Measurements from ENCODE around the gene WFIKKN1. TPM values are rescaled to one million over a fixed set of nuclear protein-coding genes. Genes with fewer than 3 reads are reported as not detected.

WFIKKN1 gene
- total RNA-seq, 1 experiment from 2014 or later, result 12.3 TPM

GRCh38 chr16:641326-642188 lies 10.8 kb downstream of the WFIKKN1 start, which contains the start of gene MCRIP2 (continued):
- TF ChIP-seq TP53 (CRISPR knock-in tag; IDR thresholded peaks at IDR 0.05) (0 out of 2 replicates have a peak, but pooled peaks have one; percentile 18), RELA (CRISPR knock-in tag; IDR thresholded peaks at IDR 0.05; ENCODE audit: borderline replicate concordance) (peak; percentile 25; the same call in 1 of the 2 replicates), ELF4 (CRISPR knock-in tag; IDR thresholded peaks at IDR 0.05; ENCODE audit: low read depth) (0 out of 2 replicates have a peak, but pooled peaks have one; percentile 35), SP1 (CRISPR knock-in tag; conservative IDR thresholded peaks at IDR 0.05) (peak; percentile 89), FOXK1 (CRISPR knock-in tag; IDR thresholded peaks at IDR 0.05) (peak; percentile 75), ATF2 (CRISPR knock-in tag; IDR thresholded peaks at IDR 0.05; ENCODE audit: borderline replicate concordance, low read depth) (no peak), GABPB1 (CRISPR knock-in tag; IDR thresholded peaks at IDR 0.05) (peak; percentile 41), ZNF281 (CRISPR knock-in tag; IDR thresholded peaks at IDR 0.05) (peak; percentile 23; the same call in 1 of the 2 replicates), ZNF219 (CRISPR knock-in tag; IDR thresholded peaks at IDR 0.05; ENCODE audit: borderline replicate concordance) (no peak)
- TF ChIP-seq, protein P1, sequence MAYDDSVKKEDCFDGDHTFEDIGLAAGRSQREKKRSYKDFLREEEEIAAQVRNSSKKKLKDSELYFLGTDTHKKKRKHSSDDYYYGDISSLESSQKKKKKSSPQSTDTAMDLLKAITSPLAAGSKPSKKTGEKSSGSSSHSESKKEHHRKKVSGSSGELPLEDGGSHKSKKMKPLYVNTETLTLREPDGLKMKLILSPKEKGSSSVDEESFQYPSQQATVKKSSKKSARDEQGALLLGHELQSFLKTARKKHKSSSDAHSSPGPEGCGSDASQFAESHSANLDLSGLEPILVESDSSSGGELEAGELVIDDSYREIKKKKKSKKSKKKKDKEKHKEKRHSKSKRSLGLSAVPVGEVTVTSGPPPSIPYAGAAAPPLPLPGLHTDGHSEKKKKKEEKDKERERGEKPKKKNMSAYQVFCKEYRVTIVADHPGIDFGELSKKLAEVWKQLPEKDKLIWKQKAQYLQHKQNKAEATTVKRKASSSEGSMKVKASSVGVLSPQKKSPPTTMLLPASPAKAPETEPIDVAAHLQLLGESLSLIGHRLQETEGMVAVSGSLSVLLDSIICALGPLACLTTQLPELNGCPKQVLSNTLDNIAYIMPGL (CRISPR knock-in tag; IDR thresholded peaks at IDR 0.05), result peak; percentile 70
- TF ChIP-seq, protein P2, sequence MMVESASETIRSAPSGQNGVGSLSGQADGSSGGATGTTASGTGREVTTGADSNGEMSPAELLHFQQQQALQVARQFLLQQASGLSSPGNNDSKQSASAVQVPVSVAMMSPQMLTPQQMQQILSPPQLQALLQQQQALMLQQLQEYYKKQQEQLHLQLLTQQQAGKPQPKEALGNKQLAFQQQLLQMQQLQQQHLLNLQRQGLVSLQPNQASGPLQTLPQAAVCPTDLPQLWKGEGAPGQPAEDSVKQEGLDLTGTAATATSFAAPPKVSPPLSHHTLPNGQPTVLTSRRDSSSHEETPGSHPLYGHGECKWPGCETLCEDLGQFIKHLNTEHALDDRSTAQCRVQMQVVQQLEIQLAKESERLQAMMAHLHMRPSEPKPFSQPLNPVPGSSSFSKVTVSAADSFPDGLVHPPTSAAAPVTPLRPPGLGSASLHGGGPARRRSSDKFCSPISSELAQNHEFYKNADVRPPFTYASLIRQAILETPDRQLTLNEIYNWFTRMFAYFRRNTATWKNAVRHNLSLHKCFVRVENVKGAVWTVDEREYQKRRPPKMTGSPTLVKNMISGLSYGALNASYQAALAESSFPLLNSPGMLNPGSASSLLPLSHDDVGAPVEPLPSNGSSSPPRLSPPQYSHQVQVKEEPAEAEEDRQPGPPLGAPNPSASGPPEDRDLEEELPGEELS (CRISPR knock-in tag; IDR thresholded peaks at IDR 0.05), result 0 out of 2 replicates have a peak, but pooled peaks have one; percentile 34
- TF ChIP-seq, protein P3, sequence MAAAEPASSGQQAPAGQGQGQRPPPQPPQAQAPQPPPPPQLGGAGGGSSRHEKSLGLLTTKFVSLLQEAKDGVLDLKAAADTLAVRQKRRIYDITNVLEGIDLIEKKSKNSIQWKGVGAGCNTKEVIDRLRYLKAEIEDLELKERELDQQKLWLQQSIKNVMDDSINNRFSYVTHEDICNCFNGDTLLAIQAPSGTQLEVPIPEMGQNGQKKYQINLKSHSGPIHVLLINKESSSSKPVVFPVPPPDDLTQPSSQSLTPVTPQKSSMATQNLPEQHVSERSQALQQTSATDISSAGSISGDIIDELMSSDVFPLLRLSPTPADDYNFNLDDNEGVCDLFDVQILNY (CRISPR knock-in tag; IDR thresholded peaks at IDR 0.05), result peak; percentile 73; the same call in 1 of the 2 replicates

GRCh38 chr16:642189-643049 lies 11.6 kb downstream of the WFIKKN1 start:
- CTCF ChIA-PET, result interaction anchor here (0.6 to 1.9 kb wide), 5 partner anchors 18 to 439 kb away, joined by 3 to 8 read pairs (median 4); no protein-coding TSS in a partner anchor
- no peak for TF ChIP-seq JAZF1 (CRISPR knock-in tag; IDR thresholded peaks at IDR 0.05)
- no peak for TF ChIP-seq ERG (CRISPR knock-in tag; IDR thresholded peaks at IDR 0.05)
- TF ChIP-seq FOXK1 (CRISPR knock-in tag; IDR thresholded peaks at IDR 0.05), result no peak; the same call in 1 of the 2 replicates
- no peak for TF ChIP-seq FOXJ3 (CRISPR knock-in tag; IDR thresholded peaks at IDR 0.05; ENCODE audit: borderline replicate concordance)
- no peak for TF ChIP-seq RELA (CRISPR knock-in tag; IDR thresholded peaks at IDR 0.05; ENCODE audit: borderline replicate concordance)
- TF ChIP-seq CBFB (CRISPR knock-in tag; IDR thresholded peaks at IDR 0.05; ENCODE audit: low read depth), result no peak
- TF ChIP-seq MYBL2 (CRISPR knock-in tag; IDR thresholded peaks at IDR 0.05), result no peak
- no peak for TF ChIP-seq GRHL2 (CRISPR knock-in tag; IDR thresholded peaks at IDR 0.05; ENCODE audit: insufficient replicate concordance, severe bottlenecking)
- TF ChIP-seq EMX1 (CRISPR knock-in tag; IDR thresholded peaks at IDR 0.05), result no peak
- TF ChIP-seq SP1 (CRISPR knock-in tag; conservative IDR thresholded peaks at IDR 0.05), result no peak
- peak; percentile 76 for TF ChIP-seq USF2 (CRISPR knock-in tag; IDR thresholded peaks at IDR 0.05)

More at GRCh38 chr16:642189-643049, 11.6 kb downstream of the WFIKKN1 start:
- Mint-ChIP-seq H3K9me3 (no peaks in the 10 kb centered on the region), H3K27me3 (ENCODE audit: low read depth) (no peaks in the 10 kb centered on the region), H3K4me3 (peak overlapping the region; percentile 69), H3K4me1 (peaks cover 25% of the 10 kb centered on the region), H3K27ac (no peak overlapping the region), H3K36me3 (no peaks in the 10 kb centered on the region)
- DNase-seq (ENCODE audit: low spot score) (peak; percentile 59), ATAC-seq (peak; percentile 7)
- POLR2A ChIA-PET, result no interaction called here
